Articular chondrocyte of knee joint (primary cell): ENCODE measurements around the gene SIRPB1. TPM values are rescaled to one million over a fixed set of nuclear protein-coding genes. Genes with fewer than 3 reads are reported as not detected.

Experiments used
- small RNA-seq: library from RNA; depleted of rRNA; stranded (forward); fragments of <200 nt; gene quantifications from one replicate; pipeline ENCODE3, GENCODE V24; 2012
- total RNA-seq: library from RNA; depleted of rRNA; stranded (reverse); fragments of >200 nt; gene quantifications from 2 replicates; pipeline ENCODE4 v1.2.3, GENCODE V29; 2012

The SIRPB1 gene
- total RNA-seq, result not detected in 2 replicates

DNA sequence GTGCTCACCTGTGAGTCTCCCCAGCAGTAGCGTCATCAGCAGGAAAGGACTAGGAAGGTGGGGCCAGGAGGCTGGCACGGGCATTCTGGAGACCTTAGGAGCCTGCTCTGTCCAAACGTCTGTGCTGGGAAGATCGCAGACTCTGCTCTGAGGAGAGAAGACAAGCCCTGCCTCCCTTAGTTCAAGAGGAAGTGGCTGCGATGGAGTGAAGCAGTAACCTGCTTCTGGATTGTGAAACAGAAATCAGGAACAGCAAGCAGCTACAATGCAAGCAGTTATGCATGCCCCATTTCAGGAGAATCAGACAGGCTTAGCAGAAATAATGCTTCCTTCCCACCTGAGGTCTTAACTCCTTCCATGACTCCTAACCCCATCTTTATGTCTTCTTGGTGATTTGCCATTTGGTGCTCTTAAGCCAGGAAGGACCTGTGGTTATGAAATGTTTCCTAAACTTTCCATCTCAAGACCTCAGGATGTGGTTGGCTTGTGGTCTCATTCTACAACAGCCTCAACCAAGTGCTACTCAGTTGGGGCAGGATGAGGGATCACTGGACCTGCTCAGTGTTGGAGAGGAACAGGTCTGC is at the start of gene SIRPB1:
SIRPB1 (minus strand) TSS at position 149 of the 584 bp plus-strand sequence; CDS start at position 84, 65 bp downstream.

GRCh38 chr20:1657556-1658334 is 37.9 kb upstream of the SIRPB1 start, which contains the start of gene SIRPG:
Gene SIRPG (minus strand): TSS chr20:1657779. CDS start chr20:1657714, 65 bp downstream.

Small RNA genes lying within 50 kb of the gene (small RNA-seq; reads per million reads assigned to genes)
- gene RN7SL561P, result not detected

Other genes with a start within 250 kb of the SIRPB1 start
- 137 and 138 TPM in 2 replicates for gene FKBP1A, start 227.0 kb downstream of the SIRPB1 start, total RNA-seq
- 36.2 TPM in 2 replicates for gene NSFL1C, start 153.2 kb downstream of the SIRPB1 start, total RNA-seq
- not detected in 2 replicates for gene SIRPB2, start 128.6 kb downstream of the SIRPB1 start, total RNA-seq
- gene SIRPD, start 62.3 kb downstream of the SIRPB1 start, total RNA-seq, result not detected in 2 replicates
- gene SIRPG, start 37.8 kb upstream of the SIRPB1 start, total RNA-seq, result not detected in 2 replicates